Measurements from ENCODE around the gene SH3PXD2A. TPM values are rescaled to one million over a fixed set of nuclear protein-coding genes. Genes with fewer than 3 reads are reported as not detected.

The SH3PXD2A gene
- total RNA-seq, 1 donor from 2014 or later = 2.3 TPM

DNA sequence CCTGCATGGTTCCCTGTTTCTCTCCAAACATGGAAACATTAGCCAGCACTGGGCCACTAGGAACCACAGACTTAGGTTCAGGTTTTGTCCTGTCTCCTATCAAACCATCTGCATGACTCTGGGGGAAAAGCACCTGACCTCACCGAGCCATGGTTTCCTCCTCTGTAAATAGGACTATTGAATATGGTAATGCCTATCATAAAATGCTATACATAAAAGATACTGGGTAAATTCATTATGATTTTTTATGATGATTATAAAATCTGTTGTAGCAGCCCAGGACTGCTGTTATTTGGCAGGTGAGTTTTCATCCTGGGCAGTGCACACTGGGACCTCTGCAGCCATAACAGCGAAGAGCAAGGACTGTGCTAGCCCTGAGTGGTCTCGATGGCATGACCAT is 131.8 kb downstream of the SH3PXD2A start:
- no peaks in the 10 kb centered on the region for H3F3A ChIP-seq (ENCODE audit: low read depth)
- H3K9me3 ChIP-seq (ENCODE audit: low read depth) = no peaks in the 10 kb centered on the region
- peaks cover 2% of the 10 kb centered on the region for H3K36me3 Mint-ChIP-seq
- H3K27ac Mint-ChIP-seq = no peak overlapping the region
- no peak for TF ChIP-seq EZH2phosphoT487 (IDR thresholded peaks at IDR 0.05)
- no peak for TF ChIP-seq EZH2 (IDR thresholded peaks at IDR 0.05)
- no peak for TF ChIP-seq CTCF (IDR thresholded peaks at IDR 0.05)
- no peak overlapping the region for H3K9ac ChIP-seq
- H3K36me3 ChIP-seq = no peaks in the 10 kb centered on the region
- DNase-seq (ENCODE audit: low spot score) = no peak
- H2AFZ ChIP-seq (replicated peaks) = no peak overlapping the region
- no peak overlapping the region for H3K27ac ChIP-seq
- no peaks in the 10 kb centered on the region for H3K27me3 ChIP-seq
- H3K4me1 ChIP-seq = no peaks in the 10 kb centered on the region
- no peaks in the 10 kb centered on the region for H4K20me1 ChIP-seq (ENCODE audit: low read depth)
- H3K79me2 ChIP-seq (ENCODE audit: low read depth) = no peaks in the 10 kb centered on the region
- peaks cover 3% of the 10 kb centered on the region for H3K4me1 Mint-ChIP-seq
- H3K4me3 Mint-ChIP-seq = no peak overlapping the region
- no peaks in the 10 kb centered on the region for H3K9me3 Mint-ChIP-seq
- no peak overlapping the region for H3K4me3 ChIP-seq
- peaks cover 3% of the 10 kb centered on the region for H3K27me3 Mint-ChIP-seq (ENCODE audit: insufficient read depth, low read depth)
- H3K4me2 ChIP-seq = no peak overlapping the region

GRCh38 chr10:103722632-103723031 is 132.7 kb downstream of the SH3PXD2A start:
- no peaks in the 10 kb centered on the region for H4K20me1 ChIP-seq (ENCODE audit: low read depth)
- no peaks in the 10 kb centered on the region for H3F3A ChIP-seq (ENCODE audit: low read depth)
- H3K4me3 ChIP-seq = no peak overlapping the region
- Mint-ChIP-seq H3K9me3 (no peaks in the 10 kb centered on the region), H3K27me3 (ENCODE audit: insufficient read depth, low read depth) (peaks cover 3% of the 10 kb centered on the region), H3K36me3 (peaks cover 2% of the 10 kb centered on the region), H3K27ac (no peak overlapping the region), H3K4me1 (peaks cover 3% of the 10 kb centered on the region), H3K4me3 (no peak overlapping the region)
- TF ChIP-seq CTCF (IDR thresholded peaks at IDR 0.05) = no peak
- TF ChIP-seq EZH2phosphoT487 (IDR thresholded peaks at IDR 0.05) = no peak
- TF ChIP-seq EZH2 (IDR thresholded peaks at IDR 0.05) = no peak
- no peaks in the 10 kb centered on the region for H3K9me3 ChIP-seq (ENCODE audit: low read depth)
- no peaks in the 10 kb centered on the region for H3K27me3 ChIP-seq
- H3K9ac ChIP-seq = no peak overlapping the region
- no peak overlapping the region for H3K27ac ChIP-seq
- no peaks in the 10 kb centered on the region for H3K36me3 ChIP-seq
- no peak overlapping the region for H2AFZ ChIP-seq (replicated peaks)
- H3K4me1 ChIP-seq = peaks cover under 1% of the 10 kb centered on the region
- H3K4me2 ChIP-seq = no peak overlapping the region
- no peak for DNase-seq (ENCODE audit: low spot score)
- no peaks in the 10 kb centered on the region for H3K79me2 ChIP-seq (ENCODE audit: low read depth)

- no peak for DNase-seq (ENCODE audit: low spot score)
- H3K9me3 ChIP-seq (ENCODE audit: low read depth) = no peaks in the 10 kb centered on the region
- TF ChIP-seq EZH2 (IDR thresholded peaks at IDR 0.05) = no peak
- no peak for TF ChIP-seq EZH2phosphoT487 (IDR thresholded peaks at IDR 0.05)
- no peak for TF ChIP-seq CTCF (IDR thresholded peaks at IDR 0.05)
- no peak overlapping the region for H3K27ac ChIP-seq
- no peaks in the 10 kb centered on the region for H3K27me3 ChIP-seq
- no peaks in the 10 kb centered on the region for H3K79me2 ChIP-seq (ENCODE audit: low read depth)
- H3K27me3 Mint-ChIP-seq (ENCODE audit: insufficient read depth, low read depth) = peaks cover 3% of the 10 kb centered on the region
- H3K4me3 Mint-ChIP-seq = no peak overlapping the region
- H3K9ac ChIP-seq = no peak overlapping the region
- peaks cover 2% of the 10 kb centered on the region for H3K36me3 Mint-ChIP-seq
- no peaks in the 10 kb centered on the region for H3K36me3 ChIP-seq
- no peaks in the 10 kb centered on the region for H4K20me1 ChIP-seq (ENCODE audit: low read depth)
- no peaks in the 10 kb centered on the region for H3K9me3 Mint-ChIP-seq
- peaks cover 3% of the 10 kb centered on the region for H3K4me1 Mint-ChIP-seq
- no peaks in the 10 kb centered on the region for H3F3A ChIP-seq (ENCODE audit: low read depth)
- H3K4me2 ChIP-seq = no peak overlapping the region
- H2AFZ ChIP-seq (replicated peaks) = no peak overlapping the region
- H3K27ac Mint-ChIP-seq = no peak overlapping the region
- H3K4me1 ChIP-seq = peaks cover 3% of the 10 kb centered on the region
- no peak overlapping the region for H3K4me3 ChIP-seq
Observed at GRCh38 chr10:103720964-103721335, 134.4 kb downstream of the SH3PXD2A start.

Data from neural progenitor cell (in vitro differentiated cells).